Measurements from ENCODE around the gene MARCO. TPM values are rescaled to one million over a fixed set of nuclear protein-coding genes. Genes with fewer than 3 reads are reported as not detected.
"Not testable (repeated sequence)": the region's sequence is repeated elsewhere in the genome, so short reads cannot be mapped to it uniquely, and the experiment has no call there.

Gene MARCO
- total RNA-seq, 1 donor from 2014 or later = not detected

- intact Hi-C loops (cut with micrococcal nuclease) = no loop called here
- Mint-ChIP-seq H3K4me3 (no peak overlapping the region), H3K36me3 (ENCODE audit: low read depth) (no peaks in the 10 kb centered on the region), H3K27me3 (ENCODE audit: insufficient read depth) (peaks cover 2% of the 10 kb centered on the region), H3K27ac (no peak overlapping the region), H3K4me1 (ENCODE audit: low read depth) (no peaks in the 10 kb centered on the region), H3K9me3 (no peaks in the 10 kb centered on the region)
- no peak for DNase-seq (ENCODE audit: low spot score)
Measured at GRCh38 chr2:118987886-118988285, 45.9 kb downstream of the MARCO start.

GRCh38 chr2:118988706-118989105, 46.7 kb downstream of the MARCO start:
- intact Hi-C loops (cut with micrococcal nuclease) = no loop called here
- H3K4me1 Mint-ChIP-seq (ENCODE audit: low read depth) = no peaks in the 10 kb centered on the region
- H3K36me3 Mint-ChIP-seq (ENCODE audit: low read depth) = no peaks in the 10 kb centered on the region
- H3K27me3 Mint-ChIP-seq (ENCODE audit: insufficient read depth) = peaks cover 2% of the 10 kb centered on the region
- H3K9me3 Mint-ChIP-seq = no peaks in the 10 kb centered on the region
- no peak overlapping the region for H3K4me3 Mint-ChIP-seq
- H3K27ac Mint-ChIP-seq = no peak overlapping the region
- DNase-seq (ENCODE audit: low spot score) = no peak

- H3K9me3 Mint-ChIP-seq = no peaks in the 10 kb centered on the region
- peaks cover 2% of the 10 kb centered on the region for H3K27me3 Mint-ChIP-seq (ENCODE audit: insufficient read depth)
- H3K4me1 Mint-ChIP-seq (ENCODE audit: low read depth) = no peaks in the 10 kb centered on the region
- intact Hi-C loops (cut with micrococcal nuclease) = no loop called here
- no peak overlapping the region for H3K4me3 Mint-ChIP-seq
- H3K27ac Mint-ChIP-seq = no peak overlapping the region
- H3K36me3 Mint-ChIP-seq (ENCODE audit: low read depth) = no peaks in the 10 kb centered on the region
- no peak for DNase-seq (ENCODE audit: low spot score)
Measured at GRCh38 chr2:118989481-118989880, 47.5 kb downstream of the MARCO start.

- no peaks in the 10 kb centered on the region for H3K9me3 Mint-ChIP-seq
- intact Hi-C loops (cut with micrococcal nuclease) = no loop called here
Measured at GRCh38 chr2:118990757-118991545, 49.0 kb downstream of the MARCO start.

GRCh38 chr2:118991554-118991953, 49.6 kb downstream of the MARCO start:
- Mint-ChIP-seq H3K4me1 (ENCODE audit: low read depth) (no peaks in the 10 kb centered on the region), H3K27ac (no peak overlapping the region), H3K36me3 (ENCODE audit: low read depth) (no peaks in the 10 kb centered on the region), H3K27me3 (ENCODE audit: insufficient read depth) (peaks cover 2% of the 10 kb centered on the region), H3K9me3 (no peaks in the 10 kb centered on the region), H3K4me3 (no peak overlapping the region)
- no peak for DNase-seq (ENCODE audit: low spot score)
- intact Hi-C loops (cut with micrococcal nuclease) = no loop called here

More at GRCh38 chr2:118990757-118991545, 49.0 kb downstream of the MARCO start:
- DNase-seq (ENCODE audit: low spot score) = no peak
- H3K36me3 Mint-ChIP-seq (ENCODE audit: low read depth) = no peaks in the 10 kb centered on the region
- peaks cover 2% of the 10 kb centered on the region for H3K27me3 Mint-ChIP-seq (ENCODE audit: insufficient read depth)
- H3K4me3 Mint-ChIP-seq = no peak overlapping the region
- no peak overlapping the region for H3K27ac Mint-ChIP-seq
- H3K4me1 Mint-ChIP-seq (ENCODE audit: low read depth) = no peaks in the 10 kb centered on the region

GRCh38 chr2:118992740-118993391, 50.9 kb downstream of the MARCO start:
- H3K27me3 Mint-ChIP-seq (ENCODE audit: insufficient read depth) = peaks cover 2% of the 10 kb centered on the region
- no peak for DNase-seq (ENCODE audit: low spot score)
- no peak overlapping the region for H3K4me3 Mint-ChIP-seq
- no peak overlapping the region for H3K27ac Mint-ChIP-seq
- intact Hi-C loops (cut with micrococcal nuclease) = no loop called here
- H3K9me3 Mint-ChIP-seq = no peaks in the 10 kb centered on the region
- H3K36me3 Mint-ChIP-seq (ENCODE audit: low read depth) = no peaks in the 10 kb centered on the region
- H3K4me1 Mint-ChIP-seq (ENCODE audit: low read depth) = no peaks in the 10 kb centered on the region

GRCh38 chr2:118993392-118993752, 51.4 kb downstream of the MARCO start:
- Mint-ChIP-seq H3K27ac (no peak overlapping the region), H3K27me3 (ENCODE audit: insufficient read depth) (peaks cover 2% of the 10 kb centered on the region), H3K4me1 (ENCODE audit: low read depth) (no peaks in the 10 kb centered on the region), H3K9me3 (no peaks in the 10 kb centered on the region), H3K36me3 (ENCODE audit: low read depth) (no peaks in the 10 kb centered on the region), H3K4me3 (no peak overlapping the region)
- DNase-seq (ENCODE audit: low spot score) = no peak
- intact Hi-C loops (cut with micrococcal nuclease) = no loop called here

GRCh38 chr2:118994172-118994700, 52.2 kb downstream of the MARCO start:
- no peak for DNase-seq (ENCODE audit: low spot score)
- no peaks in the 10 kb centered on the region for H3K9me3 Mint-ChIP-seq
- no peaks in the 10 kb centered on the region for H3K4me1 Mint-ChIP-seq (ENCODE audit: low read depth)
- H3K36me3 Mint-ChIP-seq (ENCODE audit: low read depth) = no peaks in the 10 kb centered on the region
- no peak overlapping the region for H3K27ac Mint-ChIP-seq
- H3K27me3 Mint-ChIP-seq (ENCODE audit: insufficient read depth) = peaks cover 2% of the 10 kb centered on the region
- H3K4me3 Mint-ChIP-seq = no peak overlapping the region
- intact Hi-C loops (cut with micrococcal nuclease) = no loop called here

- H3K9me3 Mint-ChIP-seq = no peaks in the 10 kb centered on the region
- no peaks in the 10 kb centered on the region for H3K4me1 Mint-ChIP-seq (ENCODE audit: low read depth)
- peaks cover 2% of the 10 kb centered on the region for H3K27me3 Mint-ChIP-seq (ENCODE audit: insufficient read depth)
- no peak overlapping the region for H3K4me3 Mint-ChIP-seq
- no peak overlapping the region for H3K27ac Mint-ChIP-seq
- DNase-seq (ENCODE audit: low spot score) = no peak
- H3K36me3 Mint-ChIP-seq (ENCODE audit: low read depth) = no peaks in the 10 kb centered on the region
- intact Hi-C loops (cut with micrococcal nuclease) = no loop called here
Measured at GRCh38 chr2:118994778-118995177, 52.8 kb downstream of the MARCO start.

- H3K36me3 Mint-ChIP-seq (ENCODE audit: low read depth); H3K9me3 Mint-ChIP-seq; DNase-seq (ENCODE audit: low spot score); H3K27ac Mint-ChIP-seq; intact Hi-C loops (cut with micrococcal nuclease); H3K4me3 Mint-ChIP-seq; H3K27me3 Mint-ChIP-seq (ENCODE audit: insufficient read depth); H3K4me1 Mint-ChIP-seq (ENCODE audit: low read depth): not testable (repeated sequence)
Measured at GRCh38 chr2:119003856-119004255, 61.9 kb downstream of the MARCO start.

- Mint-ChIP-seq H3K27me3 (ENCODE audit: insufficient read depth) (peaks cover 6% of the 10 kb centered on the region), H3K36me3 (ENCODE audit: low read depth) (no peaks in the 10 kb centered on the region), H3K4me3 (no peak overlapping the region), H3K9me3 (no peaks in the 10 kb centered on the region), H3K27ac (no peak overlapping the region), H3K4me1 (ENCODE audit: low read depth) (no peaks in the 10 kb centered on the region)
- DNase-seq (ENCODE audit: low spot score) = no peak
- intact Hi-C loops (cut with micrococcal nuclease) = no loop called here
Measured at GRCh38 chr2:119004602-119005001, 62.6 kb downstream of the MARCO start.

GRCh38 chr2:119005051-119005450, 63.1 kb downstream of the MARCO start:
- H3K27ac Mint-ChIP-seq = no peak overlapping the region
- H3K36me3 Mint-ChIP-seq (ENCODE audit: low read depth) = no peaks in the 10 kb centered on the region
- no peaks in the 10 kb centered on the region for H3K4me1 Mint-ChIP-seq (ENCODE audit: low read depth)

GRCh38 chr2:119005555-119005954, 63.6 kb downstream of the MARCO start:
- Mint-ChIP-seq H3K27me3 (ENCODE audit: insufficient read depth) (peaks cover 7% of the 10 kb centered on the region), H3K9me3 (no peaks in the 10 kb centered on the region), H3K4me1 (ENCODE audit: low read depth) (no peaks in the 10 kb centered on the region), H3K27ac (no peak overlapping the region), H3K36me3 (ENCODE audit: low read depth) (no peaks in the 10 kb centered on the region), H3K4me3 (no peak overlapping the region)
- intact Hi-C loops (cut with micrococcal nuclease) = no loop called here
- no peak for DNase-seq (ENCODE audit: low spot score)

More at GRCh38 chr2:119005051-119005450, 63.1 kb downstream of the MARCO start:
- peaks cover 6% of the 10 kb centered on the region for H3K27me3 Mint-ChIP-seq (ENCODE audit: insufficient read depth)
- H3K9me3 Mint-ChIP-seq = no peaks in the 10 kb centered on the region
- no peak for DNase-seq (ENCODE audit: low spot score)
- intact Hi-C loops (cut with micrococcal nuclease) = no loop called here
- no peak overlapping the region for H3K4me3 Mint-ChIP-seq

Measured in activated T-helper 1 cell treated with anti-CD3 and anti-CD28 coated beads, Interleukin-12 subunit alpha, Interleukin-12 subunit beta, Interleukin-2, Interleukin-4 antibody, amounts not matched to agents 30 ng/mL and 10 ng/mL and 1 ng/mL, durations not matched to agents 14 hours and 24 hours and 36 hours (primary cell).